ENCODE measurements around the gene PLXNA3. TPM values are rescaled to one million over a fixed set of nuclear protein-coding genes. Genes with fewer than 3 reads are reported as not detected.

Gene PLXNA3
- polyA plus RNA-seq, 1 donor: 39.1 TPM

Other genes with a start within 250 kb of the PLXNA3 start
- gene OPN1MW2, start 238.5 kb upstream of the PLXNA3 start, polyA plus RNA-seq (ENCODE audit: insufficient read length): not detected
- not detected for gene OPN1MW3, start 200.7 kb upstream of the PLXNA3 start, polyA plus RNA-seq (ENCODE audit: insufficient read length)
- not detected for gene TEX28, start 163.2 kb upstream of the PLXNA3 start, polyA plus RNA-seq (ENCODE audit: insufficient read length)
- gene TKTL1, start 162.5 kb upstream of the PLXNA3 start, polyA plus RNA-seq (ENCODE audit: insufficient read length): 0.22 TPM
- gene FLNA, start 83.6 kb upstream of the PLXNA3 start, polyA plus RNA-seq (ENCODE audit: insufficient read length): 223 TPM
- gene EMD, start 79.0 kb upstream of the PLXNA3 start, polyA plus RNA-seq (ENCODE audit: insufficient read length): 46.8 TPM
- gene RPL10, start 59.9 kb upstream of the PLXNA3 start, polyA plus RNA-seq (ENCODE audit: insufficient read length): 6,186 TPM
- 48.6 TPM for gene DNASE1L1, start 49.0 kb upstream of the PLXNA3 start, polyA plus RNA-seq (ENCODE audit: insufficient read length)
- 28.9 TPM for gene TAFAZZIN, start 46.7 kb upstream of the PLXNA3 start, polyA plus RNA-seq (ENCODE audit: insufficient read length)
- 55.2 TPM for gene ATP6AP1, start 29.6 kb upstream of the PLXNA3 start, polyA plus RNA-seq (ENCODE audit: insufficient read length)
- gene GDI1, start 21.1 kb upstream of the PLXNA3 start, polyA plus RNA-seq (ENCODE audit: insufficient read length): 82.5 TPM
- 59.3 TPM for gene FAM50A, start 14.1 kb upstream of the PLXNA3 start, polyA plus RNA-seq (ENCODE audit: insufficient read length)
- gene LAGE3, start 21.0 kb downstream of the PLXNA3 start, polyA plus RNA-seq (ENCODE audit: insufficient read length): 11.3 TPM
- 23.2 TPM for gene UBL4A, start 28.3 kb downstream of the PLXNA3 start, polyA plus RNA-seq (ENCODE audit: insufficient read length)
- 10.8 TPM for gene SLC10A3, start 32.3 kb downstream of the PLXNA3 start, polyA plus RNA-seq (ENCODE audit: insufficient read length)
- gene FAM3A, start 58.0 kb downstream of the PLXNA3 start, polyA plus RNA-seq (ENCODE audit: insufficient read length): 25.5 TPM
- gene G6PD, start 88.6 kb downstream of the PLXNA3 start, polyA plus RNA-seq (ENCODE audit: insufficient read length): 11.1 TPM
- 12.2 TPM for gene IKBKG, start 89.3 kb downstream of the PLXNA3 start, polyA plus RNA-seq (ENCODE audit: insufficient read length)
- not detected for gene CTAG1A, start 126.9 kb downstream of the PLXNA3 start, polyA plus RNA-seq (ENCODE audit: insufficient read length)
- not detected for gene CTAG1B, start 161.0 kb downstream of the PLXNA3 start, polyA plus RNA-seq (ENCODE audit: insufficient read length)
- gene CTAG2, start 195.3 kb downstream of the PLXNA3 start, polyA plus RNA-seq (ENCODE audit: insufficient read length): not detected

All from forelimb muscle (tissue), 1 donor.